HCT116 (cell line): ENCODE results near the gene PSME2. TPM values are rescaled to one million over a fixed set of nuclear protein-coding genes. Genes with fewer than 3 reads are reported as not detected.

Source experiments
- ATAC-seq: fragments of 200-7000 bp; cut with Tn5 transposase; 2 replicates; pipeline ENCODE4 v1.9.1; 2020; ENCODE audit warnings: mild to moderate bottlenecking, moderate library complexity
- BruUV-seq: library from RNA; stranded (reverse); fragments of 400-500 nt; replicated peaks from 2 replicates; lab custom pipeline; 2021; lab: Mats Ljungman, UMichigan
- CTCF ChIA-PET: fragments of 300-600 bp; sonication (Branson Sonifier 250); formaldehyde crosslinking; loops from one replicate; lab custom pipeline; 2021; ENCODE audit warnings: antibody characterized with exemption; lab: Charles Lee
- POLR2A ChIA-PET: fragments of 300-600, 350-600 bp; sonication (Branson Sonifier 250); formaldehyde crosslinking; loops from one replicate; lab custom pipeline; 2021; ENCODE audit warnings: antibody characterized with exemption; lab: Charles Lee
- RAD21 ChIA-PET, 2 experiments: fragments of 300-600 bp; sonication (Branson Sonifier 250); formaldehyde crosslinking; loops; one replicate each; lab custom pipeline; 2023; ENCODE audit warnings: low total read pairs in 2 of 2; ENCODE audit not compliant: uncharacterized antibody in 2 of 2, unreplicated experiment in 2 of 2, low non-redundant PET in 1 of 2; lab: Charles Lee
- DNase-seq: peaks from one replicate; pipeline ENCODE4 v3.0.0-alpha.2; 2010; ENCODE audit warnings: low read depth, low spot score
- H2AFZ ChIP-seq: fragments of 200-600 bp; shearing (Covaris generic), sonication (generic); 2 replicates; pipeline ENCODE4 v1.6.1; 2017; ENCODE audit warnings: low read depth, mixed run types, mixed read lengths, antibody characterized with exemption, low read length; ENCODE audit not compliant: poor library complexity, severe bottlenecking
- H3K27ac ChIP-seq: 2 replicates; pipeline ENCODE4 v1.5.1; 2012; ENCODE audit warnings: low read depth, low read length
- H3K27me3 ChIP-seq: fragments of 200-600 bp; sonication (generic); 2 replicates; pipeline ENCODE4 v1.6.1; 2016; ENCODE audit warnings: mixed run types, low read length, mixed read lengths; ENCODE audit not compliant: insufficient read depth
- H3K36me3 ChIP-seq, 2 experiments: fragments of 200-500 bp in 1 of 2; fragments of 200-600 bp in 1 of 2; sonication (Bioruptor generic) in 1 of 2; sonication (generic) in 1 of 2; 2 replicates each; pipeline versions ENCODE4 v1.5.1 to v1.6.1; 2014 to 2016; ENCODE audit warnings: low read length in 2 of 2, inconsistent platforms in 1 of 2, mixed read lengths in 1 of 2, mixed run types in 1 of 2; ENCODE audit not compliant: insufficient read depth in 2 of 2, control insufficient read depth in 1 of 2
- H3K4me1 ChIP-seq, 2 experiments: fragments of 200-600 bp in 1 of 2; sonication (generic) in 1 of 2; 2 replicates each; pipeline versions ENCODE4 v1.5.1 to v1.6.1; 2012 to 2017; ENCODE audit warnings: low read length in 2 of 2, inconsistent platforms in 1 of 2, mild to moderate bottlenecking in 1 of 2, mixed read lengths in 1 of 2, mixed run types in 1 of 2, moderate library complexity in 1 of 2; ENCODE audit not compliant: insufficient read depth in 2 of 2, control insufficient read depth in 1 of 2
- H3K4me2 ChIP-seq: fragments of 200-600 bp; sonication (generic); 2 replicates; pipeline ENCODE4 v1.6.1; 2017; ENCODE audit warnings: mixed run types, low read length, mixed read lengths
- H3K4me3 ChIP-seq, 2 experiments: fragments of 200-600 bp in 1 of 2; sonication (generic) in 1 of 2; replicated peaks in 1 of 2; 2 replicates each; pipeline ENCODE4 v1.5.1; 2011 to 2016; ENCODE audit warnings: low read length in 2 of 2, control low read depth in 1 of 2, low read depth in 1 of 2, mild to moderate bottlenecking in 1 of 2, mixed read lengths in 1 of 2, mixed run types in 1 of 2
- H3K79me2 ChIP-seq: fragments of 200-600 bp; sonication (generic); 2 replicates; pipeline ENCODE4 v1.6.1; 2017; ENCODE audit warnings: mild to moderate bottlenecking, mixed run types, low read length, moderate library complexity, mixed read lengths; ENCODE audit not compliant: insufficient read depth
- H3K9ac ChIP-seq: fragments of 200-600 bp; sonication (generic); 2 replicates; pipeline ENCODE4 v1.6.1; 2016; ENCODE audit warnings: low read length, mixed read lengths
- H3K9me2 ChIP-seq: fragments of 200-600 bp; sonication (generic), shearing (Covaris generic); 2 replicates; pipeline ENCODE4 v1.6.1; 2017; ENCODE audit warnings: mixed run types, mild to moderate bottlenecking, moderate library complexity; ENCODE audit not compliant: insufficient read depth
- H3K9me3 ChIP-seq, 2 experiments: fragments of 200-500 bp in 1 of 2; fragments of 200-600 bp in 1 of 2; sonication (Bioruptor generic) in 1 of 2; sonication (generic) in 1 of 2; 2 replicates each; pipeline ENCODE4 v1.6.1; 2014 to 2017; ENCODE audit warnings: low read length in 2 of 2, mixed read lengths in 2 of 2, inconsistent platforms in 1 of 2, low read depth in 1 of 2, mild to moderate bottlenecking in 1 of 2, mixed run types in 1 of 2, moderate library complexity in 1 of 2; ENCODE audit not compliant: control insufficient read depth in 1 of 2, insufficient read depth in 1 of 2
- H4K20me1 ChIP-seq: fragments of 200-600 bp; sonication (generic), shearing (Covaris generic); 2 replicates; pipeline ENCODE4 v1.6.1; 2017; ENCODE audit warnings: mixed run types, mild to moderate bottlenecking, moderate library complexity; ENCODE audit not compliant: insufficient read depth
- ATF3 ChIP-seq: IDR thresholded peaks from 2 replicates; pipeline ENCODE4 v1.6.1; 2012
- CBX3 ChIP-seq: IDR thresholded peaks from 2 replicates; pipeline ENCODE4 v1.6.1; 2012; ENCODE audit warnings: low read depth
- CEBPB ChIP-seq: IDR thresholded peaks from 2 replicates; pipeline ENCODE4 v1.6.1; 2012; ENCODE audit warnings: low read depth
- CTCF ChIP-seq, 3 experiments: fragments of 200-600 bp in 1 of 3; sonication (generic) in 1 of 3; IDR thresholded peaks in 2 of 3; conservative IDR thresholded peaks in 1 of 3; 2 replicates each; pipeline ENCODE4 v1.5.1; 2012 to 2017; ENCODE audit warnings: low read depth in 2 of 3, low read length in 2 of 3, antibody characterized with exemption in 1 of 3, borderline replicate concordance in 1 of 3, control low read depth in 1 of 3, mild to moderate bottlenecking in 1 of 3, mixed read lengths in 1 of 3, mixed run types in 1 of 3, moderate library complexity in 1 of 3; ENCODE audit not compliant: insufficient read depth in 1 of 3
- EGR1 ChIP-seq: IDR thresholded peaks from 2 replicates; pipeline ENCODE4 v1.6.1; 2012; ENCODE audit warnings: low read depth
- ELF1 ChIP-seq: IDR thresholded peaks from 2 replicates; pipeline ENCODE4 v1.6.1; 2012; ENCODE audit warnings: low read depth, borderline replicate concordance
- EZH2 ChIP-seq: fragments of 200-600 bp; sonication (generic); IDR thresholded peaks from 2 replicates; pipeline ENCODE4 v1.6.1; 2017; ENCODE audit warnings: antibody characterized with exemption, mixed run types
- FOSL1 ChIP-seq: IDR thresholded peaks from 2 replicates; pipeline ENCODE4 v1.6.1; 2012; ENCODE audit warnings: low read depth
- MAX ChIP-seq: IDR thresholded peaks from 2 replicates; pipeline ENCODE4 v1.6.1; 2012
- POLR2A ChIP-seq: IDR thresholded peaks from 2 replicates; pipeline ENCODE4 v1.7.0; 2011; ENCODE audit warnings: borderline replicate concordance; ENCODE audit not compliant: insufficient read depth, insufficient read length; ENCODE audit errors: extremely low read depth
- RAD21 ChIP-seq: IDR thresholded peaks from 2 replicates; pipeline ENCODE4 v1.6.1; 2012; ENCODE audit warnings: low read depth, mild to moderate bottlenecking
- SRF ChIP-seq: IDR thresholded peaks from 2 replicates; pipeline ENCODE4 v1.6.1; 2012; ENCODE audit warnings: low read depth
- TCF7L2 ChIP-seq: IDR thresholded peaks from 2 replicates; pipeline ENCODE4 v1.7.0; 2011; ENCODE audit warnings: borderline replicate concordance, inconsistent platforms; ENCODE audit not compliant: insufficient read depth, insufficient read length; ENCODE audit errors: extremely low read depth
- ZBTB33 ChIP-seq: IDR thresholded peaks from 2 replicates; pipeline ENCODE4 v1.6.1; 2011; ENCODE audit warnings: mild to moderate bottlenecking, low read length, moderate library complexity; ENCODE audit not compliant: insufficient replicate concordance; ENCODE audit errors: extremely low read depth
- ZFX ChIP-seq: fragments of 450-650 bp; IDR thresholded peaks from 2 replicates; pipeline ENCODE4 v1.6.1; 2017
- ZNF274 ChIP-seq: fragments of 200-500 bp; sonication (Bioruptor generic); IDR thresholded peaks from 2 replicates; pipeline ENCODE4 v1.6.1; 2014; ENCODE audit warnings: mild to moderate bottlenecking, low read depth, low read length, inconsistent platforms
- intact Hi-C: fragments of 100-400 bp; cut with micrococcal nuclease; formaldehyde crosslinking; loops from 2 replicates; pipeline ENCODE4 v1.10.0; 2022
- total RNA-seq: library from RNA; stranded (reverse); gene quantifications from one replicate; pipeline ENCODE4 v1.2.1, GENCODE V29; 2021; ENCODE audit not compliant: unreplicated experiment

The PSME2 gene
- total RNA-seq, 1 experiment from 2014 or later, result 160 TPM

GRCh38 chr14:24133735-24134134, 12.7 kb downstream of the PSME2 start:
- Histone ChIP-seq H3K4me2 (no peak overlapping the region), H3K4me1 (peaks cover 11 to 28% of the 10 kb centered on the region in 2 experiments; a peak in 3 of 4 replicates), H3K27me3 (no peaks in the 10 kb centered on the region), H2AFZ (no peak overlapping the region), H4K20me1 (no peaks in the 10 kb centered on the region), H3K36me3 (peaks cover 11% of the 10 kb centered on the region in 2 experiments), H3K9ac (no peak overlapping the region), H3K9me2 (no peaks in the 10 kb centered on the region), H3K4me3 (no peak overlapping the region), H3K9me3 (no peaks in the 10 kb centered on the region), H3K79me2 (peaks cover 16% of the 10 kb centered on the region; the same call in 1 of the 2 replicates), H3K27ac (no peak overlapping the region)
- DNase-seq (no peak), ATAC-seq (no peak)
- no TSS peak for BruUV-seq
- ChIA-PET CTCF (interaction anchor here (1.0 to 1.3 kb wide), 2 partner anchors 19 to 76 kb away, joined by 3 read pairs; partner anchors contain the start of genes DCAF11 and NRL), POLR2A (interaction anchor here (0.7 to 3.5 kb wide), 2 partner anchors 19 to 25 kb away, joined by 3 to 32 read pairs; partner anchors contain the start of genes DCAF11 and NRL), RAD21 (no interaction called here)
- TF ChIP-seq CEBPB (no peak), POLR2A (no peak)
- intact Hi-C loops, result no loop called here

- ChIA-PET CTCF (interaction anchor here (1.3 kb wide), 1 partner anchor 18 kb away, joined by 3 read pairs; the partner anchor contains the start of genes DCAF11 and NRL), RAD21 (no interaction called here), POLR2A (interaction anchor here (3.5 kb wide), 1 partner anchor 19 kb away, joined by 32 read pairs; the partner anchor contains the start of genes DCAF11 and NRL)
- H3K9me2 ChIP-seq, result no peaks in the 10 kb centered on the region
- H4K20me1 ChIP-seq, result no peaks in the 10 kb centered on the region
- H3K27ac ChIP-seq, result no peak overlapping the region
- H3K27me3 ChIP-seq, result no peaks in the 10 kb centered on the region
- DNase-seq, result no peak
- no peak for ATAC-seq
- H3K9me3 ChIP-seq, result no peaks in the 10 kb centered on the region
- no TSS peak for BruUV-seq
- H3K4me3 ChIP-seq, result no peak overlapping the region
- intact Hi-C loops, result no loop called here
- peaks cover 3 to 5% of the 10 kb centered on the region in 2 experiments; a peak in 2 of 4 replicates for H3K36me3 ChIP-seq
- no peak overlapping the region for H3K9ac ChIP-seq
- H2AFZ ChIP-seq, result no peak overlapping the region
- H3K4me1 ChIP-seq, result peaks cover 11 to 23% of the 10 kb centered on the region in 2 experiments; a peak in 3 of 4 replicates
- H3K4me2 ChIP-seq, result no peak overlapping the region
- H3K79me2 ChIP-seq, result peaks cover 9% of the 10 kb centered on the region; the same call in 1 of the 2 replicates
- TF ChIP-seq ATF3 (no peak), ZNF274 (no peak), RAD21 (no peak), ELF1 (no peak), CBX3 (no peak), POLR2A (no peak), TCF7L2 (no peak), ZFX (no peak), EGR1 (no peak), EZH2 (no peak), CTCF (IDR thresholded peaks at IDR 0.05 in 2 of 3, conservative IDR thresholded peaks at IDR 0.05 in 1 of 3; ENCODE audit: borderline replicate concordance in 1 of 3, insufficient read depth in 1 of 3, low read depth in 2 of 3, low read length in 2 of 3) (no peak), FOSL1 (no peak), MAX (no peak), SRF (no peak), ZBTB33 (no peak)
These were observed 13.4 kb downstream of the PSME2 start for GRCh38 chr14:24132976-24133375.
